Esophagus squamous epithelium (tissue), 5 donors: ENCODE results near the gene FHL2. TPM values are rescaled to one million over a fixed set of nuclear protein-coding genes. Genes with fewer than 3 reads are reported as not detected.
A peak's percentile ranks its signal among the peaks of the same experiment; 100 is the strongest.

Experiments
- DNase-seq: peaks from one replicate; lab custom pipeline; 2025; lab: John Stamatoyannopoulos, UW
- H3K27ac ChIP-seq, 4 donors: fragments of 200-600 bp; sonication (generic); one replicate each; pipeline ENCODE4 v1.5.1; 2016 to 2019; ENCODE audit warnings: mild to moderate bottlenecking in 1 of 4
- H3K27me3 ChIP-seq, 4 donors: fragments of 200-600 bp; sonication (generic); 1 replicate in 3 of 4; 2 replicates in 1 of 4; pipeline versions ENCODE4 v1.5.1 to v1.6.0; 2017 to 2021; ENCODE audit warnings: antibody characterized with exemption in 1 of 4
- H3K36me3 ChIP-seq, 3 donors: fragments of 200-600 bp; sonication (generic); one replicate each; pipeline ENCODE4 v1.5.1; 2016 to 2019
- H3K4me1 ChIP-seq, 3 donors: fragments of 200-600 bp; sonication (generic); one replicate each; pipeline ENCODE4 v1.5.1; 2017 to 2019
- H3K4me3 ChIP-seq, 4 donors: fragments of 200-600 bp; sonication (generic); 1 replicate in 3 of 4; 2 replicates in 1 of 4; pipeline ENCODE4 v1.5.1; 2016 to 2019; ENCODE audit warnings: mild to moderate bottlenecking in 2 of 4, moderate library complexity in 1 of 4
- H3K9me3 ChIP-seq, 3 donors: fragments of 200-600 bp; sonication (generic); one replicate each; pipeline ENCODE4 v1.5.1; 2016 to 2019
- POLR2A ChIP-seq, 4 donors: fragments of 450-650 bp; IDR thresholded peaks; one replicate each; pipeline ENCODE4 v1.6.1; 2017; ENCODE audit warnings: antibody characterized with exemption in 4 of 4, mild to moderate bottlenecking in 4 of 4, moderate library complexity in 3 of 4
- WGBS, 2 donors: methylation state at CpG; one replicate each; pipeline ENCODE4 v1.1.5; 2018; 5-methylcytosine and 5-hydroxymethylcytosine counted together
- intact Hi-C: fragments of 100-400 bp; cut with DNase I; formaldehyde crosslinking; loops from one replicate; pipeline ENCODE4 v1.15.0; 2022
- total RNA-seq, 4 donors: library from RNA; depleted of rRNA; stranded (reverse); fragments of >200 nt; gene quantifications; one replicate each; pipeline ENCODE4 v1.1.0, GENCODE V29; 2016
- TF ChIP-seq, protein P1 (sequence below), 6 experiments: fragments of 450-650 bp in 4 of 6; fragments of 200-600 bp in 2 of 6; sonication (generic) in 2 of 6; IDR thresholded peaks; one replicate each; pipeline ENCODE4 v1.5.1; 2016 to 2019; ENCODE audit warnings: antibody characterized with exemption in 6 of 6, mild to moderate bottlenecking in 4 of 6, moderate library complexity in 4 of 6
- donor health status: DM: yes; HTN: yes; CAD: no.

FHL2 gene
- total RNA-seq, 4 donors from 2014 or later = 46.1 to 89.1 (median 54.7) TPM

GRCh38 chr2:105368759-105369408 is 30.0 kb downstream of the FHL2 start:
- intact Hi-C loops = loop anchor here (5.0 kb wide), 1 partner anchor 148 kb away; no protein-coding TSS in a partner anchor
- peaks cover 10 to 56% (median 37%) of the 10 kb centered on the region in 3 donors for H3K4me1 ChIP-seq
- no peaks in the 10 kb centered on the region for H3K9me3 ChIP-seq
- peaks cover 3 to 69% (median 7%) of the 10 kb centered on the region in 3 donors for H3K36me3 ChIP-seq
- TF ChIP-seq, protein P1, sequence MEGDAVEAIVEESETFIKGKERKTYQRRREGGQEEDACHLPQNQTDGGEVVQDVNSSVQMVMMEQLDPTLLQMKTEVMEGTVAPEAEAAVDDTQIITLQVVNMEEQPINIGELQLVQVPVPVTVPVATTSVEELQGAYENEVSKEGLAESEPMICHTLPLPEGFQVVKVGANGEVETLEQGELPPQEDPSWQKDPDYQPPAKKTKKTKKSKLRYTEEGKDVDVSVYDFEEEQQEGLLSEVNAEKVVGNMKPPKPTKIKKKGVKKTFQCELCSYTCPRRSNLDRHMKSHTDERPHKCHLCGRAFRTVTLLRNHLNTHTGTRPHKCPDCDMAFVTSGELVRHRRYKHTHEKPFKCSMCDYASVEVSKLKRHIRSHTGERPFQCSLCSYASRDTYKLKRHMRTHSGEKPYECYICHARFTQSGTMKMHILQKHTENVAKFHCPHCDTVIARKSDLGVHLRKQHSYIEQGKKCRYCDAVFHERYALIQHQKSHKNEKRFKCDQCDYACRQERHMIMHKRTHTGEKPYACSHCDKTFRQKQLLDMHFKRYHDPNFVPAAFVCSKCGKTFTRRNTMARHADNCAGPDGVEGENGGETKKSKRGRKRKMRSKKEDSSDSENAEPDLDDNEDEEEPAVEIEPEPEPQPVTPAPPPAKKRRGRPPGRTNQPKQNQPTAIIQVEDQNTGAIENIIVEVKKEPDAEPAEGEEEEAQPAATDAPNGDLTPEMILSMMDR (IDR thresholded peaks at IDR 0.05) = no peak
- no peak for TF ChIP-seq POLR2A (IDR thresholded peaks at IDR 0.05)
- H3K27me3 ChIP-seq = no peaks in the 10 kb centered on the region
- peak overlapping the region in 1 of 4 donors; percentile 21 for H3K27ac ChIP-seq
- no peak for DNase-seq
- no peak overlapping the region for H3K4me3 ChIP-seq
- 46 to 53% methylated on average over 8 of the region's 8 CpGs for WGBS, 2 donors

- Histone ChIP-seq H3K36me3 (peaks cover 17 to 90% (median 27%) of the 10 kb centered on the region in 3 donors), H3K9me3 (no peaks in the 10 kb centered on the region), H3K4me3 (no peak overlapping the region), H3K27ac (no peak overlapping the region), H3K27me3 (no peaks in the 10 kb centered on the region), H3K4me1 (peaks cover 0 to 20% (median 3%) of the 10 kb centered on the region in 3 donors)
- intact Hi-C loops = loop anchor here (5.0 kb wide), 1 partner anchor 152 kb away; no protein-coding TSS in a partner anchor
- TF ChIP-seq, protein P1 (IDR thresholded peaks at IDR 0.05) = no peak
- TF ChIP-seq POLR2A (IDR thresholded peaks at IDR 0.05) = no peak
- DNase-seq = no peak
- WGBS, 2 donors = 39 to 66% methylated on average over 3 of the region's 3 CpGs
These were observed 33.6 kb downstream of the FHL2 start for GRCh38 chr2:105365206-105365605.

DNA sequence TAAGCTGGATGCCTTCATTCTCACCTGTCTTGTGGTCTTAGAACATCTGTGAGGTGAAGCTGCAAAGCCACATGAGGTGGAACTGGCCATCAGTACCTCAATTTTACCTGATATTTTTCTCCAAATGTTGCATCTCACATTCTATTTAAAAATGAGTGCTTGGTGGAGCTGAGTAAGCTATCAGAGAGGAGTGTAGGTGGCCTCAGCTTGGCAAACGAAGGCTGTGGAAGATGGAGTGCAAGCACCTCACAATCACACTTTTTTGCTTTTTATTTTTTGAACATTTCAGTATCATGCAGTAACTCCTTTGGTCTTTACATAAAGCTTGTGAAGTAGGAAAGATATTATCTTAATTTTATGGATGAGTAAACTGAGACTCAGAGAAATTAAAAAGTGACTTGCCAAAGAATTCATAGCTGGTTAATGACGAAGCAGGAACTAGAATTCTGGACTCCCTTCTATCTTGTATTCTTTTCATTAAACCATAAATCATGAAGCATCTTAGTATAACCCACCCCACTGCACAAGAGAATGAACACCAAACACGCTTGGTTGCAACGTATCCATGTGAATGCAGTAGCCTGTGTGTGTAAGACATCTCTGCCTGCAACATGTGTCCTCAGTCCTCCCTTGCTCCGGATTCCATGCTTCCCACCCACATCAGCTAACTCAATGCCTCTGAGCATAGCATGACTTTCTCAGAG is 34.3 kb downstream of the FHL2 start:
- no peak overlapping the region for H3K4me3 ChIP-seq
- 68 to 81% methylated on average over 5 of the region's 5 CpGs for WGBS, 2 donors
- no peaks in the 10 kb centered on the region for H3K9me3 ChIP-seq
- intact Hi-C loops = loop anchor here (5.0 kb wide), 1 partner anchor 153 kb away; no protein-coding TSS in a partner anchor
- H3K4me1 ChIP-seq = peaks cover 0 to 16% (median 0%) of the 10 kb centered on the region in 3 donors
- peaks cover 17 to 93% (median 27%) of the 10 kb centered on the region in 3 donors for H3K36me3 ChIP-seq
- H3K27me3 ChIP-seq = no peaks in the 10 kb centered on the region
- DNase-seq = no peak
- TF ChIP-seq, protein P1 (IDR thresholded peaks at IDR 0.05) = no peak
- TF ChIP-seq POLR2A (IDR thresholded peaks at IDR 0.05) = no peak
- H3K27ac ChIP-seq = no peak overlapping the region

- 63% methylated on average over 5 to 12 of the region's 15 CpGs for WGBS, 2 donors
- Histone ChIP-seq H3K27ac (no peak overlapping the region), H3K4me1 (peaks cover 0 to 12% (median 0%) of the 10 kb centered on the region in 3 donors), H3K4me3 (no peak overlapping the region), H3K36me3 (peaks cover 17 to 99% (median 27%) of the 10 kb centered on the region in 3 donors), H3K9me3 (no peaks in the 10 kb centered on the region), H3K27me3 (no peaks in the 10 kb centered on the region)
- no peak for DNase-seq
- TF ChIP-seq, protein P1 (IDR thresholded peaks at IDR 0.05) = no peak
- intact Hi-C loops = no loop called here
These were observed 35.8 kb downstream of the FHL2 start for GRCh38 chr2:105362862-105363591.
